T follicular helper cell (primary cell): ENCODE measurements around the gene MYLIP.

Source experiments
- DNase-seq: peaks from one replicate; pipeline ENCODE4 v3.0.0-alpha.2; 2020; ENCODE audit warnings: low read depth
- total RNA-seq, 2 experiments: gene quantifications; one replicate each; lab custom pipeline; 2026; lab: John Stamatoyannopoulos, UW

Gene MYLIP
- 21.2 to 48.5 reads per million in 2 experiments for total RNA-seq

DNA sequence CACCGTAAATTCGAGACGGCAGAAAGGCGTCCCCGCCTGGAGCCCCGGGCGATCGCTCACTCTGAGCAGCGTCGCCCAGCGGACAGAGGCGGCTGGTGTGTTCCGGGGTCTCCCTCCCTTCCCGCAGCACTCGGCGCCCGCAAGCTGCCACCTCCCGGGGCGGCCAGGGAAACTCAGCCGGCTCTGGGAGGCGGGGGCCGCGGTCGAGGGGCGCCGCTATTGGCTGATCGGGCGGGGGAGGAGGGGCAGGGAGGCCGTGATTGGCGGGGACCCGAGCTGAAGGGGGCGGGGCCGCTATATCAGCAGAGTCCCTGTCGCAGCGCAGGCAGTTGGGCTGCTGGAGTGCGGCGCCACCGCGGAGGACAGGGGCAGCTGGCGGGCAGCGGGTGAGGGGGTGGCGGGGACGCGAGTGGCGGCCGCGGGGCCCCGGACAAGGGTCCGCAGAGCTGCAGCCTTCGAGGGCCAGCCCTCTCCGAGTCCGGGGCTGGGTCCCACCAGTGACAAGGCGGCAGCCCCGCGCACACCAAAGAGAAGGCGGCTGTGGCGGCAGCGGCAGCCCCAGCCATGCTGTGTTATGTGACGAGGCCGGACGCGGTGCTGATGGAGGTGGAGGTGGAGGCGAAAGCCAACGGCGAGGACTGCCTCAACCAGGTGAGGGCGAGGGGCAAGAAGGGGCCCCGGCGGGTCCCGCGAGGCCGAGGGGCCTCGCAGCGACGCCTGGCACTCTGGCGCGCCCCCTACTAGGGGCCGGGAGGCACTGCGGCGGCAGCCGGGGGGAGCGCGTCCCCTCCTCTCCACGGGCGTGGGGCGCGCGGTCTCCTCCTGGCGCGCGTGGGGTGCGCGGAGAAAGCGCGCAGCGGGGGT, at the start of gene MYLIP:
MYLIP (plus strand) TSS at position 328 of the 864 bp plus-strand sequence; CDS start at position 565, 237 bp downstream.
- DNase-seq: peak; percentile 98

- DNase-seq: no peak
Observed at GRCh38 chr6:16079354-16079753, 49.5 kb upstream of the MYLIP start.

GRCh38 chr6:16080204-16080603, 48.7 kb upstream of the MYLIP start:
- DNase-seq: no peak

DNA sequence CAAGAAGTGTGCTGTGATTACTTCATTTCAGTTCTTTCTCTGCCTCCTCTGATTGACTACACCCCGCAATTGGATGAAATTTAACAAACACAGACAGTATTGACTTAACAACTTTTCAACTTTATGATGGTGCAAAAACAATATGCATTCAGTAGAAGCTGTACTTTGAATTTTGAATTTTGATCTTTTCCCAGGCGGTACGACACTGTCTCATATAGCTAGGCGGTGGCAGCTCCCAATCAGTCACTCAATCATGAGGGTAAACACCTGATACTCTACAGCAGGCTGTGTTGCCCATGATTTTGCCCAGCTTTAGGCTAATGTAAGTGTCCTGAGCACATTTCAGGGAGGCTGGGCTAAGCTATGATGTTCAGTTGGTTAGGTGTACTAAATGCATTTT, 47.6 kb upstream of the MYLIP start:
- no peak for DNase-seq

DNA sequence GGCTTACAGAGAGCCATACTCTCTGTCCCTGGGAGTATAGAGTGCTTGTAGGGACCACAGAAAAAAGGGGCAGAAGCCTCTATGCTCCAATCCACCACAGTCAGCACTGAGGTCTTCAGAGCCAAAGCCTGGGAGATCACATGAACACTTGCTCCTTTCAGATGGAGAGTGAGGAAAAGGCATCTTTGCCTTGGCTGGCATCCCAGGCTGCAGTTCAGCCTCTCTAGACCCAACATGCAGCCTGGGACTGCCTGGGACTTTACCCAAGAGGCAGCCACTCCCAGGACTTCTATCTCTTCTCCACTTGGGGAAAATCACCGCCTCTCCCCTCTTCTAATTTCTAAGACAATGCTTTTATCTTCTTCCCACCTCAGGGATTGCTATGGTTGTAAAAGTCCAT, 46.5 kb upstream of the MYLIP start:
- no peak for DNase-seq

DNA sequence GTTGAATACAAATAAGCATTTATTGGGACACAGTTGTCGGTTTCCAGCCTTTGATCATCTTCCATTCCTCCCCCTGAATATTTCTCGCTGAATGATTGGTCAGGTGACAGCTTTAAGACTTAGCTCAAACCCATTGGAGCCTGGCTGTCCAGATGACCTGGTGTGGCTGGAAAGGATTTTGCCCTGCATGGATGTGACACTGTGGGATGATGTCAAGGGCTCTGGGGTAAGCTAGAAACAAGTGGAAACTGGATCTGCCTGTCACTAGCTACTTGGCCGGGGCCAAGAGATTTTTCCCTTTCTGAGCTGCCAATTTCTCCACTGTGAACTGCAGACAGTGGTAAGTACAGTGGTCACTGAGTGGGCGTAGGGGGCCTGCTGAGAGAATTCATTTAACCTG, 41.9 kb upstream of the MYLIP start:
- no peak for DNase-seq

DNA sequence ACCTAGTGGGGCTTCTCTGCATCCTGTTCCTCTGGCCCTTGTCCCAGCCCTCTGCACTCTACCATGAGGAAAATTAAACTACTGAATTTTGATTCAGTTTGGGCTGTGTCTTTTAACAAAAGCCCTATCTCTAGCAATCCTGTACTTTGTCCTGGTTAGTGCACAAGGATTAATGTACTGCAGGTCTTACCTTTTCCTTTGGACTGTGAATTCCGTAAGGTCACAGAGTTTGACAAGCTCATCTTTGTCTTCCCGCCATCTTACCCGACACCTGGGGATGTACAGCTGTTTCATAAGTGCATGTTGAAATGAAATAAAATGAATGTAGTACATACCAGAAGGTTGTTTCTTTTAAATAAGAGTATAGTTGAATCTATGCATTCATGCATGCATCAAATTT, 41.5 kb upstream of the MYLIP start:
- no peak for DNase-seq

- no peak for DNase-seq
Observed at GRCh38 chr6:16088409-16088808, 40.5 kb upstream of the MYLIP start.

DNA sequence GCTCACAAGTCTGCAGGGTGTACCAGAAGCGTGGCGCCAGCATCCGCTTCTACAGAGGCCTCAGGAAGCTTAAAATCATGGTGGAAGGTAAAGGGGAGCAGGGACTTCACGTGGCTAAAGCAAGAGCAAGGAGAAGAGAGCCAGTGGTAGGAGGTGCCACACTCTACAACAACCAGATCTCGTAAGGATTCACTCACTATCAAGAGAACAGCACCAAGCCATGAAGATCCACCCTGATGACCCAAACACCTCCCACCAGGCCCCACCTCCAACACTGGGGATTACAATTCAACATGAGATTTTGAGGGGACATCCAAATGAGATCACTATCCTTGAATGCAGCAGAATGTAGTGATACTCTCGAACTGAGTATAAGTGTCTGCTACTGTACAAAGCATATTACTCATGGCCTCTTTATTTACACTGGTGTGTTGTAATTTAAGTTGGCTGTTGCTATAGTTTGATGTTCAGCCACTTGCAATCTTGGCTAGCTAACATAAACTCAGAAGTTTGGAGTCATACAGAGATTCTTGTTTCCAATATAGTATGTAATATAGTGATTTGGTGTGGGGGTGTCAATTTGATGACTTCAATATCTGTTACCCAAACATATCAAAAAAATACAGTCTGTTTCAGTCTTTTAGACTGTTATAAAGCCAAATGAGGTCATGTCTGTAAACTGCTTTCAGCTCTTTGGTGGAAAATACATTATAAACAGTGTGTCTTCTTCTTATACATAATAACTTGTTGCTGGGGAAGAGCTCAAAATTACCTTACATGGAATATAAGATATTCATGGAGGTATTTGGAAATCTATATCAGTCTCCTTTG, 39.4 kb upstream of the MYLIP start:
- DNase-seq: no peak

GRCh38 chr6:16090452-16090851, 38.4 kb upstream of the MYLIP start:
- no peak for DNase-seq

- DNase-seq: no peak
Observed at GRCh38 chr6:16090920-16091319, 38.0 kb upstream of the MYLIP start.

GRCh38 chr6:16092140-16092539, 36.7 kb upstream of the MYLIP start:
- DNase-seq: no peak

GRCh38 chr6:16092990-16093389, 35.9 kb upstream of the MYLIP start:
- DNase-seq: no peak

GRCh38 chr6:16095180-16095579, 33.7 kb upstream of the MYLIP start:
- no peak for DNase-seq

GRCh38 chr6:16097382-16098171, 31.3 kb upstream of the MYLIP start:
- no peak for DNase-seq

DNA sequence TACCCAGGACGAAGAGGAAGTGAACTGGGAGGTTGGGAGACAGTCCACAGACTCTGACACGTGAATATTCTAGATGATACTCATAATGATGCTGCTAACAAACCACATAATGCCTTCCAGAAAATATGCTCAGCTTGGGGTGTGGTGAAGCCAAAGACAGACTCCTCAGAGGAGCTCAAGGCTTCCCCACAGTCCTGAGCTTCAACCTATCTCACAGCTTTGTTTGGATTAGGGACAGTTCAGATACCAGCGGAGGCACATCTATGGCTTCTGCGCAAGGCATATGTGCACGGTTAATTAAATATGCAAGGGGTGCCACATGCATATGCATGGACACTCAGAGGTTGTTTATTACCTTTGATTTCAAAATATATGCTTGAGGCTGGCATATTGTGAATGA, 30.7 kb upstream of the MYLIP start:
- no peak for DNase-seq

GRCh38 chr6:16102208-16102607, 26.7 kb upstream of the MYLIP start:
- no peak for DNase-seq

DNA sequence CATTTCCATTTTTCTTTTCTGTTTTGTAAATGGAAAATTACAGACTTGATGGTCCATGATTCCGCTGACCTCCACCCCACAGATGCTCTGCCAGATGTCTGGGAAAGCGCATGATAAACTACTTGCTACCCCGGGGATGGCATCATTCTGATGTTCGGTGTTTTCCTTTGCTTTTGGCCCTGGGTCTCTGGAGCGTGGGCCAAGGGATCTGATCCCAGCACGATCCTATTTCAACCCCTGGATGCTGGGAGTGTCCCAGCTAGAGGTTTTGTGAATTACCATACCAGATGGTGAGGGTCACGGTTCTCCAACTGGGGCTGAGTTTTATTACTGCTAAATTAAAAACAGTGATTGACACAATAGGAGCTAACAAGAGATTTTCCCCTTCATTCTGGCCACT, 25.2 kb upstream of the MYLIP start:
- no peak for DNase-seq

DNA sequence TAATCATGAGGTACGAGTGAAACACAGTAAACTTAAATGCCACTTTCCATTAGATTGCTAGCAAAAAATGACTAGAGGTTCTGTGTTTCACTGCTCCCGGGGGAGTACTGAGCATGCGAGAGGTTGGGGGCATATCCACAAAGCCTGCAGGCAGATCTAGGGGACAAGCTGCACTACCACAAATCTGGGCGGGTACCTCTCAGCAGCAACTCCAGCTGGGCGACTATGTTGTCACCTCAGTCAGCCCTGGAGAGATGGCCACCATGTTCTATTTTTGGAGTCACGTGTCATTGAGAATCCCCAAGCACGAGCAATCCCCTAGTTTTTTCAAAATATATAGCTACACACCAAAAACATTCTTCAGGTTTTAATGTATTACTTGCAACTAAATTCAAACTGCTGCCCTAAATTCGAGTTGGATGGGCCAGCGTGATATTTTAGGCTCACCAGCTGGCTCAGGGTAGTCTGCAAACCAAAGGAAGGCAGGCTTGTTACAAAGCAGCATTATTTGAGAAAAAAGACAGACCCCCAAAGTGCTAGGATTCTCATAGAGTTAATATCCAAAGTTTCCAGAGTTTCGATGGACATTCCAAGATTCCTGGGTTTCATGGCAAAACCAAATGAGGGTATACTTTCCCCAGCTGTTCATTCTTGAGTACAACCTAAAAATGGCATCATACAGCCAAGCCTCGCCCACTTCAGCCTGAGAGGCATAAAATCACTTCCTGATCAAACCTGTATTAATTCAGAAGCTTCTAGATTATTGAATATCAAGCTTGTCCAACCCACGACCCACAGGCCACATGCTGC, 24.1 kb upstream of the MYLIP start:
- DNase-seq: no peak

GRCh38 chr6:16105854-16106253, 23.0 kb upstream of the MYLIP start:
- no peak for DNase-seq
